Measurements from ENCODE around the gene KCNJ16.

The KCNJ16 gene

DNA sequence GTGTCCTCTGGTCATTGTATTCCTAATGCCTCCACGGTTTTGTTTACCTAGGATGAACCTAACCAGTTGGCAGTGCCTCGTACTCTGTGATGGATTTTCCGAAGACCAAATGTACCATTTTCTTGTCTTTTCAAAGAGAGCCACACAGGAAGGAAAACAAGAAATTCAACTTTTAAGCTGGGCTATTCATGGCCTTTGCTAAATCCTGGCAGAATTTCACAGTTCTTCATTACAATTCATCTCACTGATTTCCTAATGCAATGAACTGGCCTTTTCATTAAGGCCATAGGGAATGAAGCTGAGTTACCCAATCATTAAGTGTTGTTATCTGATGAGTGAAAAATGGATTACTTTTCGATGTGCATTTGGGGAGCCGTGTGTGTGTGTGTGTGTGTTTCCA is 7.9 kb upstream of the KCNJ16 start:
- no peak for DNase-seq (ENCODE audit: low read depth)
- TF ChIP-seq CTCF (IDR thresholded peaks at IDR 0.05; ENCODE audit: low read length, missing control alignments), result no peak
- no peak overlapping the region for H3K4me3 ChIP-seq (replicated peaks; ENCODE audit: low read depth, low read length)

GRCh38 chr17:70070305-70071027 is 4.6 kb upstream of the KCNJ16 start:
- TF ChIP-seq CTCF (IDR thresholded peaks at IDR 0.05; ENCODE audit: low read length, missing control alignments), result no peak
- no peak for DNase-seq (ENCODE audit: low read depth)
- H3K4me3 ChIP-seq (replicated peaks; ENCODE audit: low read depth, low read length), result no peak overlapping the region

DNA sequence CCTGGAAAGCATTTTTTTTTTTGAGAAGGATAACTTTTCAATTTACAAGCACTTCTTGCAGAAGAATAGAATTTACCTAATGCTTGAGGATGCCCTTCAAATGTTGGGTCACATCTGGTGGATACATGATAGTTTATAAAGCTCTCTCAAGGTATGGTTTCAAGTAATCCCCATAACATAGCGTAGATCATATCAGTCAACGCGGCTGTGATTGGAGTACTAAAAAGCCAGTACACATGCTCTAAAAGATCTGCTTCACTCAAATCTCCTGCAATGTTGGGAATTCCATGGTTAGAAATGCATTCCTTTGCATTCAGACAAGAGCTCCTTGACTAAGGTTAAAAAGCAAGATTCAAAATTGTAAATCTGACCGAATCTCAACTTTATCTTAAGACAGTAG is 3.9 kb upstream of the KCNJ16 start:
- no peak for TF ChIP-seq CTCF (IDR thresholded peaks at IDR 0.05; ENCODE audit: low read length, missing control alignments)
- H3K4me3 ChIP-seq (replicated peaks; ENCODE audit: low read depth, low read length), result no peak overlapping the region
- no peak for DNase-seq (ENCODE audit: low read depth)

DNA sequence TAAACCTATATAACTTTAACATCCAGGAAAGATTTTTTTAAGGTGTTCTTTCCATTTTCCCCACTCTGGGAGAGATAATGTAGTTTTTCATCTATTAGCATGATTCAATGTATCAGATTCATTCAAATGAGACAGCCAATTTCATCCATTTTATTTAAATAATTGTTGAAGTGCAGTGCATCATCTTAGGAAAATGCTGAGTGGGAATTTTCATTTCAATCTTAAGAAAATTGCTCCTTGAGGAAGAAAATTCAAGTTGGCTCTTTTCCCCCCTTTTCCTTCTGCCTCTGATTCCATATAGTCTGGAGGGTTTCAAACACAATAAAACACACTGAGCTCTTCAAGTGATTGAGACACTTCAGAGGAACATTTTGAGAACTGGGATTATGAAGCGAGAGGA is 3.4 kb upstream of the KCNJ16 start:
- no peak for DNase-seq (ENCODE audit: low read depth)
- no peak overlapping the region for H3K4me3 ChIP-seq (replicated peaks; ENCODE audit: low read depth, low read length)
- TF ChIP-seq CTCF (IDR thresholded peaks at IDR 0.05; ENCODE audit: low read length, missing control alignments), result no peak

DNA sequence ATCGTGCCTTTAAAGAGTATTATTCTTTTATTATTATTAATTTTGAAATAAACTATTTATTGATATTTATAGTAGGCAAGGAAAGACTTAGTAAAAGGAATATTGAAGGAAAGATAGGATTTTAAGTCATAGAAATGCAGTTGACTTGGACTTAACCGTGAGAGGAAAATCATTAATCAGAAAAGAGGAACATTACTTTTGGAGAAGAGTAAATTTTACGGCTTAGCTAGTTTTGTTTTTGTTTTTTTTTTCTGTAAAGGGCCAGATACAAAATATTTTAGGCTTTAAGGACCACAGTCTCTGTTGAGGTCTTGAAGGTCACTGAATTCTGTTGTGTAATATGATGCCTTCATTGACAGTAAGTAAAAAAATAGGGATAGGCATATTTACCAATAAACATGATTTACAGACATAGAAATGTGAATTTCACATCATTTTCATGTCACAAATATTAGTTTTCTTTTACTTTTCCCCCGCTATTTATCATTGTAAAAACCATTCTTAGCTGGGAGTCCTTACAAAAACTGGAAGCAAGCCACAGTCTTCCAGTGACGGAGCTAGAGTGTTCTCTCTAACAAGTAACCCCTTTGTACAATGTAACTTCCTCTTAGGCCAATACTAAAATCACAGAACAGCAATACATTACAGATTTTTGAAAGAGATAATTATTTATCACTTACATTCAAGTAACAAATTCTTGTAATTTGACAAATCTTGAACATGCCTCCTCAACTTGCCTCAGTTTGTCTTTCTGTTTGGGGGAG is 2.3 kb upstream of the KCNJ16 start:
- TF ChIP-seq CTCF (IDR thresholded peaks at IDR 0.05; ENCODE audit: low read length, missing control alignments), result no peak

DNA sequence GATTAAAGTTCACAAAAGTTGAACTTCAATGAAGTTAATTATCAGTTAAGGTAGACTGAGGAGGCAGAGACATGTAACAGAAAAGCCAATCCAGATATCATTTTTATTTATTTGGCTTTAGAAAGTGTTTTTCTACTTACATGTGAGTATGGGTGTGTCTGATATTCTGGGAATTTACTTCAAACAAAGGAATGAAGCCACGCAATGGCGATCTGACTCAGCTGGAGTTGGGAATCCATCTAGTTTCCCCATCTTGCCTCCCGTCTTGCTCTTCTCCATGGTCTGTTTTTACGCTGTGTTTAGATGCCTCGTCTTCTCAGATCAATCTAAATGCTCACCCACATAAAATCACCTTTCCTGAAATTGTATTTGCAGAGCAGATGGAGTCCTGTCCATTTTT is 1.7 kb upstream of the KCNJ16 start:
- no peak for TF ChIP-seq CTCF (IDR thresholded peaks at IDR 0.05; ENCODE audit: low read length, missing control alignments)
- no peak overlapping the region for H3K4me3 ChIP-seq (replicated peaks; ENCODE audit: low read depth, low read length)
- no peak for DNase-seq (ENCODE audit: low read depth)

More for the DNA sequence above, 2.3 kb upstream of the KCNJ16 start:
- DNase-seq (ENCODE audit: low read depth), result no peak
- no peak overlapping the region for H3K4me3 ChIP-seq (replicated peaks; ENCODE audit: low read depth, low read length)
